Caco-2 (cell line): ENCODE results near the gene EEF2. TPM values are rescaled to one million over a fixed set of nuclear protein-coding genes. Genes with fewer than 3 reads are reported as not detected.

ENCODE experiments used
- BruUV-seq: library from RNA; stranded (reverse); fragments of 400-500 nt; replicated peaks from 2 replicates; lab custom pipeline; 2021; lab: Mats Ljungman, UMichigan
- CTCF ChIA-PET: fragments of 300-600 bp; sonication (Branson Sonifier 250); formaldehyde crosslinking; loops from one replicate; lab custom pipeline; 2022; ENCODE audit warnings: antibody characterized with exemption; lab: Charles Lee
- POLR2A ChIA-PET: fragments of 300-600 bp; sonication (Branson Sonifier 250); formaldehyde crosslinking; loops from one replicate; lab custom pipeline; 2022; ENCODE audit warnings: antibody characterized with exemption; lab: Charles Lee
- DNase-seq, 2 experiments: peaks; one replicate each; pipeline versions ENCODE4 v3.0.0 to v3.0.0-alpha.2; 2020 to 2022
- H3K27me3 ChIP-seq: replicated peaks from 2 replicates; pipeline ENCODE4 v1.6.0; 2011; ENCODE audit warnings: low read length; ENCODE audit not compliant: control insufficient read depth, insufficient read depth
- H3K36me3 ChIP-seq: 2 replicates; pipeline ENCODE4 v1.5.1; 2011; ENCODE audit warnings: low read length; ENCODE audit not compliant: control insufficient read depth, insufficient read depth
- H3K4me1 ChIP-seq: fragments of 250-450 bp; sonication (Bioruptor Pico); 2 replicates; pipeline ENCODE4 v1.5.1; 2020; ENCODE audit warnings: mild to moderate bottlenecking
- H3K4me3 ChIP-seq: 2 replicates; pipeline ENCODE4 v1.5.1; 2011; ENCODE audit warnings: low read depth, mild to moderate bottlenecking, control low read depth, low read length
- H3K9me3 ChIP-seq: fragments of 250-450 bp; sonication (Bioruptor Pico); 2 replicates; pipeline ENCODE4 v1.5.1; 2020; ENCODE audit warnings: mild to moderate bottlenecking, moderate library complexity
- H3K27ac Mint-ChIP-seq: one replicate; pipeline ENCODE4 v1.8.0; 2022; ENCODE audit warnings: mixed read lengths; ENCODE audit not compliant: unreplicated experiment
- H3K27me3 Mint-ChIP-seq: one replicate; pipeline ENCODE4 v1.8.0; 2022; ENCODE audit warnings: mixed read lengths; ENCODE audit not compliant: insufficient read depth, unreplicated experiment
- H3K36me3 Mint-ChIP-seq: one replicate; pipeline ENCODE4 v1.8.0; 2022; ENCODE audit warnings: mild to moderate bottlenecking, mixed read lengths; ENCODE audit not compliant: insufficient read depth, unreplicated experiment
- H3K4me1 Mint-ChIP-seq: one replicate; pipeline ENCODE4 v1.8.0; 2022; ENCODE audit warnings: low read depth, mixed read lengths; ENCODE audit not compliant: unreplicated experiment
- H3K4me3 Mint-ChIP-seq: one replicate; pipeline ENCODE4 v1.8.0; 2022; ENCODE audit warnings: mild to moderate bottlenecking, moderate library complexity, mixed read lengths; ENCODE audit not compliant: unreplicated experiment
- H3K9me3 Mint-ChIP-seq: one replicate; pipeline ENCODE4 v1.8.0; 2022; ENCODE audit warnings: mixed read lengths; ENCODE audit not compliant: unreplicated experiment
- intact Hi-C: fragments of 100-400 bp; cut with micrococcal nuclease; formaldehyde crosslinking; loops from one replicate; pipeline ENCODE4 v1.10.0; 2022; ENCODE audit not compliant: unreplicated experiment
- total RNA-seq: library from RNA; stranded (reverse); gene quantifications from 2 replicates; pipeline ENCODE4 v1.2.3, GENCODE V29; 2022
- TF ChIP-seq, protein P1 (sequence below), 2 experiments: fragments of 200-600 bp in 1 of 2; IDR thresholded peaks; 1 replicate in 1 of 2; 2 replicates in 1 of 2; pipeline versions ENCODE4 v1.5.1 to v1.8.0; 2011 to 2022; ENCODE audit warnings: antibody characterized with exemption in 1 of 2, control low read depth in 1 of 2, inconsistent platforms in 1 of 2, low read depth in 1 of 2, low read length in 1 of 2, mild to moderate bottlenecking in 1 of 2, moderate library complexity in 1 of 2; ENCODE audit not compliant: insufficient read depth in 1 of 2, severe bottlenecking in 1 of 2, unreplicated experiment in 1 of 2

Gene EEF2
- total RNA-seq, 1 experiment from 2014 or later, result 2,157 TPM

DNA sequence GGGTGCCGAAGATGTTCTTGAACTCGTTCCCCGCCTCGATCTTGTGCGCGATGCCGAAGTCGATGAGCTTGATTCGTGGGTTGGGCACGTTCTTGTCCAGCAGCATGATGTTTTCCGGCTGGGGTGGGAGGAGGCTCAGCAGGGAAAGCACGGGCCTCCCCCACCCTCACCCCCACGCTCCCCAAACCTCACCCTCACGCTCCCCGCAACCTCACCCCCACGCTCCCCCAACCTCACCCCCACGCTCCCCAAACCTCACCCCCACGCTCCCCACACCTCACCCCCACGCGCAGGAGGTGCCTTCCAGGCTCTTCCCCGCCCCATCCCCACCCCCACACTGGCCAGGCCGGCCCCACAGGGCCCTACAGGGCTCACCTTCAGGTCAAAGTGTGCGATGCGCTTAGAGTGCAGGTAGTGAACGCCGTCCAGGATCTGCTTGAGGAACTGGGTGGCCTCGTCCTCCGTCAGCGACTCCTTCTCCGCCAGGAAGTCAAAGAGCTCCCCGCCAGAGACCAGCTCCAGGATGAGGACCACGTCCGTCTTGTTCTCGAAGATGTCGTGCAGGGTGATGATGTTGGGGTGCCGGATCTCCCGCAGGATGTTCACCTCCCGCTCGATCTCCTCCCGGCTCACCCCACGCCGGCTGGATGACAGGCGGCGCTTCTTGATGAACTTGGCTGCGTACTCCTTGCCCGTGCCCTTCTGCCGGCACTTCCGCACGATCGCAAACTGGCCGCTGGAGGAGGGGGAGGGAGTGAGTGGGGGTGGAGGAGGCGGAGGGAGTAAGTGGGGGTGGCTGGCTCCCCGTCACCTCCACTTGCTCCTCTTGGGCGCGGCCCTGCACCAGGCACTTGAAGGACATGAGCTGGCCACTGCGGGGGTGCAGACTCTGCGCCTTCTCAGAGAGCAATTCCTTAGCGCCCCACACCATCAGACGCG, 20.7 kb downstream of the EEF2 start:
- H3K36me3 ChIP-seq, result peaks cover 1% of the 10 kb centered on the region; the same call in 1 of the 2 replicates

GRCh38 chr19:3963458-3964255, 21.6 kb downstream of the EEF2 start:
- H3K36me3 ChIP-seq, result peaks cover 1% of the 10 kb centered on the region
- POLR2A ChIA-PET, result no interaction called here
- no peak overlapping the region for H3K4me3 Mint-ChIP-seq
- TF ChIP-seq, protein P1, sequence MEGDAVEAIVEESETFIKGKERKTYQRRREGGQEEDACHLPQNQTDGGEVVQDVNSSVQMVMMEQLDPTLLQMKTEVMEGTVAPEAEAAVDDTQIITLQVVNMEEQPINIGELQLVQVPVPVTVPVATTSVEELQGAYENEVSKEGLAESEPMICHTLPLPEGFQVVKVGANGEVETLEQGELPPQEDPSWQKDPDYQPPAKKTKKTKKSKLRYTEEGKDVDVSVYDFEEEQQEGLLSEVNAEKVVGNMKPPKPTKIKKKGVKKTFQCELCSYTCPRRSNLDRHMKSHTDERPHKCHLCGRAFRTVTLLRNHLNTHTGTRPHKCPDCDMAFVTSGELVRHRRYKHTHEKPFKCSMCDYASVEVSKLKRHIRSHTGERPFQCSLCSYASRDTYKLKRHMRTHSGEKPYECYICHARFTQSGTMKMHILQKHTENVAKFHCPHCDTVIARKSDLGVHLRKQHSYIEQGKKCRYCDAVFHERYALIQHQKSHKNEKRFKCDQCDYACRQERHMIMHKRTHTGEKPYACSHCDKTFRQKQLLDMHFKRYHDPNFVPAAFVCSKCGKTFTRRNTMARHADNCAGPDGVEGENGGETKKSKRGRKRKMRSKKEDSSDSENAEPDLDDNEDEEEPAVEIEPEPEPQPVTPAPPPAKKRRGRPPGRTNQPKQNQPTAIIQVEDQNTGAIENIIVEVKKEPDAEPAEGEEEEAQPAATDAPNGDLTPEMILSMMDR (IDR thresholded peaks at IDR 0.05; ENCODE audit: insufficient read depth in 1 of 2, low read depth in 1 of 2, low read length in 1 of 2, severe bottlenecking in 1 of 2, unreplicated experiment in 1 of 2), result no peak
- BruUV-seq, result no TSS peak
- H3K4me1 ChIP-seq, result peaks cover 14% of the 10 kb centered on the region
- CTCF ChIA-PET, result interaction anchor here (0.5 kb wide), 1 partner anchor 24 kb away, joined by 5 read pairs; no protein-coding TSS in a partner anchor
- no peaks in the 10 kb centered on the region for H3K9me3 Mint-ChIP-seq
- no peaks in the 10 kb centered on the region for H3K27me3 ChIP-seq
- no peaks in the 10 kb centered on the region for H3K9me3 ChIP-seq
- no peak overlapping the region for H3K4me3 ChIP-seq
- DNase-seq, result no peak
- H3K4me1 Mint-ChIP-seq, result peaks cover 5% of the 10 kb centered on the region
- no peaks in the 10 kb centered on the region for H3K27me3 Mint-ChIP-seq
- intact Hi-C loops, result no loop called here
- no peak overlapping the region for H3K27ac Mint-ChIP-seq
- H3K36me3 Mint-ChIP-seq, result peaks cover 91% of the 10 kb centered on the region

More for the DNA sequence above, 20.7 kb downstream of the EEF2 start:
- intact Hi-C loops, result no loop called here
- H3K27me3 ChIP-seq, result no peaks in the 10 kb centered on the region
- ChIA-PET CTCF (interaction anchor here (0.5 kb wide), 1 partner anchor 23 kb away, joined by 5 read pairs; no protein-coding TSS in a partner anchor), POLR2A (no interaction called here)
- Mint-ChIP-seq H3K36me3 (peaks cover 97% of the 10 kb centered on the region), H3K9me3 (no peaks in the 10 kb centered on the region), H3K4me3 (no peak overlapping the region), H3K27me3 (no peaks in the 10 kb centered on the region), H3K27ac (no peak overlapping the region), H3K4me1 (peaks cover 14% of the 10 kb centered on the region)
- H3K9me3 ChIP-seq, result no peaks in the 10 kb centered on the region
- TF ChIP-seq, protein P1 (IDR thresholded peaks at IDR 0.05; ENCODE audit: insufficient read depth in 1 of 2, low read depth in 1 of 2, low read length in 1 of 2, severe bottlenecking in 1 of 2, unreplicated experiment in 1 of 2), result no peak
- no peak for DNase-seq
- no peak overlapping the region for H3K4me3 ChIP-seq
- H3K4me1 ChIP-seq, result peaks cover 23% of the 10 kb centered on the region
- no TSS peak for BruUV-seq

GRCh38 chr19:3961007-3961406, 24.3 kb downstream of the EEF2 start:
- intact Hi-C loops, result no loop called here
- Histone ChIP-seq H3K36me3 (no peaks in the 10 kb centered on the region; the same call in 1 of the 2 replicates), H3K9me3 (no peaks in the 10 kb centered on the region), H3K4me1 (no peaks in the 10 kb centered on the region), H3K4me3 (no peak overlapping the region), H3K27me3 (no peaks in the 10 kb centered on the region)
- POLR2A ChIA-PET, result no interaction called here
- no TSS peak for BruUV-seq
- H3K4me3 Mint-ChIP-seq, result no peak overlapping the region
- TF ChIP-seq, protein P1 (IDR thresholded peaks at IDR 0.05; ENCODE audit: insufficient read depth in 1 of 2, low read depth in 1 of 2, low read length in 1 of 2, severe bottlenecking in 1 of 2, unreplicated experiment in 1 of 2), result no peak
- no peaks in the 10 kb centered on the region for H3K4me1 Mint-ChIP-seq
- H3K9me3 Mint-ChIP-seq, result no peaks in the 10 kb centered on the region
- CTCF ChIA-PET, result interaction anchor here (0.6 kb wide), 1 partner anchor 143 kb away, joined by 3 read pairs; no protein-coding TSS in a partner anchor
- peaks cover 86% of the 10 kb centered on the region for H3K36me3 Mint-ChIP-seq
- no peaks in the 10 kb centered on the region for H3K27me3 Mint-ChIP-seq
- no peak overlapping the region for H3K27ac Mint-ChIP-seq
- DNase-seq, result no peak
